ENCODE measurements around the gene CCNC.

CCNC gene

GRCh38 chr6:99543968-99544367, 24.5 kb downstream of the CCNC start:
- DNase-seq = no peak

- no peak for DNase-seq
These were observed 37.8 kb downstream of the CCNC start for GRCh38 chr6:99530627-99531026.

GRCh38 chr6:99522531-99522930, 45.9 kb downstream of the CCNC start:
- no peak for DNase-seq

- DNase-seq = no peak
These were observed 46.8 kb downstream of the CCNC start for GRCh38 chr6:99521633-99522151.

- peak; percentile 64 for DNase-seq
These were observed 47.4 kb downstream of the CCNC start for GRCh38 chr6:99520855-99521632.

GRCh38 chr6:99519446-99519845, 49.0 kb downstream of the CCNC start:
- no peak for DNase-seq

- DNase-seq = no peak
These were observed 54.4 kb downstream of the CCNC start for GRCh38 chr6:99514089-99514488.

- DNase-seq = no peak
These were observed 56.4 kb downstream of the CCNC start for GRCh38 chr6:99512033-99512432.

GRCh38 chr6:99507648-99508047, 60.8 kb downstream of the CCNC start:
- no peak for DNase-seq

GRCh38 chr6:99501762-99502161, 66.7 kb downstream of the CCNC start:
- no peak for DNase-seq

GRCh38 chr6:99498421-99498820, 70.0 kb downstream of the CCNC start:
- DNase-seq = no peak

- no peak for DNase-seq
These were observed 73.0 kb downstream of the CCNC start for GRCh38 chr6:99495466-99495865.
